ENCODE results near the gene TUBD1. TPM values are rescaled to one million over a fixed set of nuclear protein-coding genes. Genes with fewer than 3 reads are reported as not detected.

TUBD1 gene
- total RNA-seq, 1 experiment from 2014 or later: 16.1 TPM

DNA sequence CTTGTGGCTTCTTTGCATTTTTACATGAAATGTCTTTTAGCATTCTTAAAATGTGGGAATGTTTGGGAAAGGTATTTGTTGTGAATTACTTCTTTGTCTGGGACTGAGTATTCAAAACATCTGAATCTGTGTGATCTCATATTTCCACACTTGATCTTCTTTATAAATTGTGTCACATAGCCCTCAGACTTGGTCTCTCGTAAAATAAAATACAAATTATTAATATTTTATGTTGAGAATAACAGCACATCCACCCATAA, 81.9 kb downstream of the TUBD1 start:
- Histone ChIP-seq H3K27ac (ENCODE audit: low read depth, low read length, poor library complexity, severe bottlenecking) (no peak overlapping the region), H3K36me3 (ENCODE audit: insufficient read depth, low read length, poor library complexity, severe bottlenecking) (no peaks in the 10 kb centered on the region), H3K9me3 (ENCODE audit: low read depth, low read length, poor library complexity, severe bottlenecking) (no peaks in the 10 kb centered on the region), H3K4me3 (ENCODE audit: low read depth, low read length, poor library complexity, severe bottlenecking) (no peak overlapping the region), H3K4me1 (ENCODE audit: insufficient read depth, low read length, poor library complexity, severe bottlenecking) (peaks cover 8% of the 10 kb centered on the region), H3K27me3 (replicated peaks; ENCODE audit: insufficient read depth, low read depth, low read length, poor library complexity) (no peaks in the 10 kb centered on the region)
- no peak for DNase-seq (ENCODE audit: low spot score)
- ChIA-PET POLR2A (ENCODE audit: low non-redundant PET) (no interaction called here), CTCF (no interaction called here)
- BruUV-seq (replicated peaks): no TSS peak
- no peak for TF ChIP-seq EZH2 (IDR thresholded peaks at IDR 0.05; ENCODE audit: borderline replicate concordance, low read depth, low read length, poor library complexity, severe bottlenecking)
- intact Hi-C loops (cut with micrococcal nuclease; ENCODE audit: unreplicated experiment): no loop called here

Small RNA genes within 50 kb of the gene (microRNA-seq; reads per million reads assigned to microRNA genes)
- gene MIR21: 109,278 reads per million, percentile 100 among the genes with 10 or more reads in this experiment

Other genes starting within 250 kb of the TUBD1 start
- 46.8 and 50.3 TPM in 2 replicates for gene PTRH2, start 185.5 kb downstream of the TUBD1 start, total RNA-seq (2021)
- gene VMP1, start 185.3 kb downstream of the TUBD1 start, total RNA-seq (2021): 107 and 110 TPM in 2 replicates
- gene RPS6KB1, start 178 bp upstream of the TUBD1 start, total RNA-seq (2021): 56.4 and 56.5 TPM in 2 replicates
- 14.0 and 16.0 TPM in 2 replicates for gene RNFT1, start 71.8 kb upstream of the TUBD1 start, total RNA-seq (2021)
- 28.1 and 33.3 TPM in 2 replicates for gene HEATR6, start 186.0 kb upstream of the TUBD1 start, total RNA-seq (2021)

All from A673 (cell line).